T-helper 2 cell (primary cell): ENCODE data around the gene DENND1B.
"Not testable (repeated sequence)": the region's sequence is repeated elsewhere in the genome, so short reads cannot be mapped to it uniquely, and the experiment has no call there.

Experiments
- DNase-seq, 5 experiments: peaks; one replicate each; pipeline versions ENCODE4 v3.0.0 to v3.0.0-alpha.2; 2012 to 2022

DENND1B gene

GRCh38 chr1:197783510-197783948 lies 8.2 kb upstream of the DENND1B start:
- no peak for DNase-seq

- no peak for DNase-seq
Observed at GRCh38 chr1:197782722-197783360, 7.6 kb upstream of the DENND1B start.

DNA sequence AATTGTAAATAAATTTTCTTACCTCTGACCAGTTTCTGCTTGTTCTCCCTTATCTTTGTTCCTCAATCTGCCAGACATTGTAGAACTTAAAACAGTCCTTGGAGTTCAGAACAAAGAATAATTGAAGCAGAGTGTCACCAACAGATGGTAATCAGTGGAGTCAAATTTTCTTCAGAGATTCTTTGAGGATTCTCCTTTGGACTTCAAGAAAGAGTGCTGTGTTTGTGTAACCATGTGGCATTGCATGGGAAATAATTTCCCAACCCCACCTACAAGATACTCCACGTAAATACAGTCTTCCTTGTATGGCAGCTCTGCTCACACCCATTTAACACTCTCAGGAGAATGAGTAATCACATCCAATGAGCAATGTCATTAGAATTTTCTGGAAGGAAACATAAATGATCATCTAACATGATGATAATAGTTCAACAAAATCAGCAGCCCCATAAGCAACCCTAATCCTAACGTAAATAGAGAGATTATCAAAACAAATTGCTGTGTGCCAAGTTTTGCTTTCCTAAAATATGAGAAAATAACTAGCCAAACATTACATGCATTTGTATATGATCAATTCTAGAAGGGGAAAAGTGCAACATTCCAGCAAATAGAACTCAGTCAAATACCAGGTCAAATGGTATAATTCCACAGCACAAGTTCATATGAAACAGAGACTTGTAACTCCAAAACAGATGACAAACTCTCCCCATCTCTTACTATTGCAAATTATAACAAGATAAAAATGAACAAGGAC lies 6.9 kb upstream of the DENND1B start:
- no peak for DNase-seq

DNA sequence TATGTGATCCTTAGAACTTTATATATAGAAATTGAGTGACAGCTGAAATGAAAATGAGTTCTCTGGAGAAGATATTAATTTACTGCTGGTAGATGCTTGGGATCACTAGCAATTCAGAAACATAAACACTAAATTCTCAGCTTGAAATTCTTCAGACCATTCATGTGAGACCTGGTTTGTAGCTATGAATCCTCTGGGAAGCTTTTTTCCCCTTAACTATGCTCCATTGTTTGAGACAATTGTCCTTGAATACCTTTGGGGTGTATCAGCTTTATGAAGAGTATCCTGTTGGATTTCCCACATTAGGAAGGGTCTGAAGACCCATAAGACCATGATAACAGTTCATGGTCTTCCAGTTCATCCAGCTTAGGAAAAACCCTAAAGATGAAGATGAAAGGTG lies 4.6 kb upstream of the DENND1B start:
- DNase-seq: no peak

DNA sequence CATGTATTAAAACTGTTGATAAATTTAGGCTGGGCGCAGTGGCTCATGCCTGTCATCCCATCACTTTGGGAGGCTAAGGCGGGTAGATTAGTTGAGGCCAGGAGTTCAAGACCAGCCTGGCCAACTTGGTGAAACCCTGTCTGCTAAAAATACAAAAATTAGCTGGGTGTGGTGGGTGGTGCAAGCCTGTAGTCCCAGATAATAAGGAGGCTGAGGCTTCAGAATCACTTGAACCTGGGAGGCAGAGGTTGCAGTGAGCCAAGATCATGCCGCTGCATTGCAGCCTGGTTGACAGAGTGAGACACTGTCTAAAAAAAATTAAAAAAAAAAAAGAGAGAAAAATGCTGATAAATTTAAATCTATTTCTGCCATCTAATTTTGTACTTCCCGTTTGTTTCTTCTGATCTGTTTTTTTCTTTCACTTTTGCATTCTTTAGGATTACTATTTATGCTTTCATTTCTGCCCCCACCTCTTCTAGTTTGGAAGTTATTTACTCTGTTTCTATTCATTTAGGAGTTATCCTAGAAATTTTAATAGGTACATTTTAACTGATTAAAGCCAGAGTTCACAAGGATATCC lies 3.2 kb upstream of the DENND1B start:
- peak in 1 of 5 experiments; percentile 29 for DNase-seq

- DNase-seq: peak in 2 of 5 experiments; percentile 58 to 87
Observed at GRCh38 chr1:197776351-197777105, 1.2 kb upstream of the DENND1B start.

- peak in 4 of 5 experiments; percentile 27 to 75 (median 39) for DNase-seq
Observed at GRCh38 chr1:197774466-197775281, 606 bp downstream of the DENND1B start.

DNA sequence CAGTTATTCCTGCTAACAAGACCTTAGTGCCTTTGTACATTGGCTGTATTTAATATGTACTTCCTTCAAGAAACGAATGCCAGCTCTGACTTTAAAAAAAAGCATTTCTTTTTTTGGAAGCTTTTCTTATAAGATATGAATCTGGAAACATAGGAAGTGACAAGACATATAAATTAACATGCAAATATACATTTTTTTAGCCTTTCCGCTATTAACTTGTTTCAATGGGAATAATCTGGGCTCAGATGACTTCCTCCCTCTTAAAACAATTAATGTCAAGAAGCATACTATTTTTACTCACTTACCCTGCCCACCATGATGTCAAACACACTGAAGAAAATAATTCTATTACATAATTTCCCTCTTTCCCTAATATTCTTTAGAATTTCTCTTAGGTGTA lies 1.4 kb downstream of the DENND1B start:
- DNase-seq: no peak

- no peak for DNase-seq
Observed at GRCh38 chr1:197771904-197772556, 3.2 kb downstream of the DENND1B start.

DNA sequence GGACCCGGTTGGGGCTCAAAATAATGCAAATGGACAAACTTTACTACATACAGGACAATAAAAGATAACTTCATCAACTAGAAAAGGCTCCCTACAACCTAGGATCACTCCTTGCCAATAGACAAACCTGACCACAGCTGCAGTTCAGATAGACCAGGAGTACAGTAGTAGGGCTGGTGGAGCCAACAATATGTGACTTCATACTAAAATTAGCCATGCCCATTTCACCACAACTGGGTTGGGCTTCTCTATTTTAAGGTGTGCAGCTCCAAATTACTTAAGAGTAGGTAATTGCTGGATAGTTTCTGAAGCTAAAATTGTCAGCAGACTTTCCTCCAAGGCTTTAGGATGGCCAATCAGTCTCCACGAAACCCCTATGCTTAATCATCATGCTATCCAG lies 3.9 kb downstream of the DENND1B start:
- DNase-seq: no peak

DNA sequence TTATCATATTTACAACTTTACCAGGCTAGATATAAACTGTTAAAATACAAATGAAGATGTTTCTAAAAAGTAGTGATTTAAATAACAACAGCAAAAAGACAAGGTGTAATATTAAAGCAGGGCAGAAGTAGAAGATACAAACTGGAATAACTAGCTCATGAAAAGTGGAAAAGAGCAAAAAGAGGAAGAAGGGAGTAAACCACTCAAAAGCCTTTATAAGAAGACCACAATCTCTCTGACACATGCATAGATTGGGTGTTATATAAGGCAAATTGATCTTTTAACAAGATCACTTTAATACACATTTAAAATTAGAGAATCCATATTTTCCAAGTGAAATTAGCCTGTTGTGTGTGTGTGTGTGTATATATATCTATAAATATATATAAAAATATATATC lies 5.0 kb downstream of the DENND1B start:
- no peak for DNase-seq

DNA sequence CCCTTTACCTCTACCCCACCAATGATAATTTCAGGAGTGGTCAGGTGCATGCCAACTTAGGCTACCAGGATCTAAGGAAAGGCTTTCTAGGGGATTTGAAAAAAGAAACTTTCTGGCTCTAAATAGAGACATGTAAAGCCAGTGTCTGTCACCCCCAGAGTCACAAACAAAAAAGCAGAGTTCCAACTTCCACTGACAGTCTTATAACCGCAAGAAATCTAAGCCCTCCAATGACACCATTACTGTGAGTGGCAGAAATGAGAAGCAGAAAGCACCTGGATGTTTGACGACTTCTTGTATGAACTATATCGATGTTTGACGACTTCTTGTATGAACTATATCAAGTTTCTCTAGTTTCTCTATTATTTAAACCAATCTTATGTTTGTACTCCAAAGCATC lies 6.0 kb downstream of the DENND1B start:
- no peak for DNase-seq

DNA sequence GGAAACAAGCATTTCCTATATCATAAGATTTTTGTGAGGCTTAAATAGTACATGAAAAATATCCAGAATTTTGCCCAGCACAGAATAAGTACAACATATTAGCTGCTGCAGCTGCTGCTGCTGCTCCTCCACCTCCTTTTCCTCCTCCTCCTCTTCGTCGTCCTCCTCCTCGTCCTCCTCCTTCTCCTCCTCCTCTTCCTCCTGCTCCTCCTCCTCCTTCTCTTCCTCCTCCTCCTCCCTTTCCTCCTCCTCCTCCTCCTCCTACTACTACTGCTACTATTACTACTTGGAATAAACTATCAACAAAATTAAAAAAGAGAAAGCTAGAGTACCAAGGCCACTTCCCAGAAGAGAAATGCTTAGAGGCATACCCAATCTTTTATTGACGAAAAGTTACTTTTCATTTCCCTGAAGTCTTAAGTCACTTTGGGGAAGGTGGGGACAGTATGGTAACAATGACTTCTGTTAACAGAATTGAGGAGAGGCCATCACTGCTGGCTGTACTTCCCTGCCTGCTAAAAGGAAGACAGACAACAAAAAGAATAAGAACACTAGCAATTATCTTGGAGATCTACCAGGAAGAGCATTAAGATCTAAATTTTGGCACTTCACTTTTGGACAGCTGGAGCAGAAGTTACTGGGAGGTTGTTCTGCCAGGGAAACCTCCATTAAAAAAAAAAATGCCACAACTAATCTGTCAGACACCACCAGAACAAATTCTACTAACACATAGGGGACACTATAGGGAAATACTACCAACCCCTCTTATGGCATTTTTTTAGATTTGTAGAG lies 7.1 kb downstream of the DENND1B start:
- no peak for DNase-seq

GRCh38 chr1:197763769-197764168 lies 11.5 kb downstream of the DENND1B start:
- peak in 1 of 5 experiments; percentile 72 for DNase-seq

- DNase-seq: peak in 1 of 5 experiments; percentile 62
Observed at GRCh38 chr1:197763307-197763706, 12.0 kb downstream of the DENND1B start.

GRCh38 chr1:197761654-197762053 lies 13.6 kb downstream of the DENND1B start:
- DNase-seq: peak in 1 of 5 experiments; percentile 91

DNA sequence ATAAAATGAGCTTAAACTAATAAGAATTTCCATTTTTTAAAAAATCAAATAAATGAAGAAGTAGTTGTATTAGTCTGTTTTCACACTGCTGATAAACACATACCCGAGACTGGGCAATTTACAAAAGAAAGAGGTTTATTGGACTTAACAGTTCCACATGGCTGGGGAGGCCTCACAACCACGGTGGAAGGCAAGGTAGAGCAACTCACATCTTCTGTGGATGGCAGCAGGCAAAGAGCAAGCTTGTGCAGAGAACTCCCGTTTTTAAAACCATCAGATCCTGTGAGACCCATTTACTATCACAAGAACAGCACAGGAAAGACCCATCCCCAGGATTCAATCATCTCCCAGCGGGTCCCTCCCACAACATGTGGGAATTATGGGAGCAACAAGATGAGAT lies 19.7 kb downstream of the DENND1B start:
- not testable (repeated sequence) for DNase-seq

DNA sequence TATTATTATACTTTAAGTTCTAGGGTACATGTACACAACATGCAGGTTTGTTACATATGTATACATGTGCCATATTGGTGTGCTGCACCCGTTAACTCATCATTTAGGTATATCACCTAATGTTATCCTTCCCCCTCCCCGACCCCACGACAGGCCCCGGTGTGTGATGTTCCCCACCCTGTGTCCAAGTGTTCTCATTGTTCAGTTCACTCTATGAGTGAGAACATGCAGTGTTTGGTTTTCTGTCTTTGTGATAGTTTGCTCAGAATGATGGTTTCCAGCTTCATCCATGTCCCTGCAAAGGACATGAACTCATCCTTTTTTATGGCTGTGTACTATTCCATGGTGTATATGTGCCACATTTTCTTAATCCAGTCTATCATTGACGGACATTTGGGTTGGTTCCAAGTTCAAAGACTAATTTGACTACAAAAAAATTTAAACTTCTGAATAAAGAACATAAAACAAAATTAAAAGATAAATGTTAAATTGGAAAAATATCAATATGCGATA lies 22.6 kb downstream of the DENND1B start:
- not testable (repeated sequence) for DNase-seq

GRCh38 chr1:197750366-197750765 lies 24.9 kb downstream of the DENND1B start:
- DNase-seq: no peak

DNA sequence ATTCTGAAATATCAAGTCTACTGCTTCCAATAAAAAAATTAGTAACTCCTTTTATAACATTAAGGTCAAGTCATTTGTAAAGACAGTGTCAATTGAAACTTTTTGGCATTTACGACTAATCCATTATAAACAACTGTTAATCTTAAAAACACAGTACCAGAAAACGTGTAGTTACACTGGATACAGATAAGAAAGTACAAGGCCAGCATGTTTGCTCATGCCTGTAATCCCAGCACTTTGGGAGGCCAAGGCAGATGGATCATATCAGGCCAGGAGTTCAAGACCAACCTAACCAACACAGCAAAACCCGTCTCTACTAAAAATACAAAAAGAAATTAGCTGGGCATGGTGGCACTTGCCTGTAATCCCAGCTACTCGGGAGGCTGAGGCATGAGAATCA lies 29.4 kb downstream of the DENND1B start:
- DNase-seq: no peak

GRCh38 chr1:197744979-197745378 lies 30.3 kb downstream of the DENND1B start:
- peak in 1 of 5 experiments; percentile 21 for DNase-seq
